ENCODE measurements around the gene GNAZ. TPM values are rescaled to one million over a fixed set of nuclear protein-coding genes. Genes with fewer than 3 reads are reported as not detected.
"Not testable (repeated sequence)": the region's sequence is repeated elsewhere in the genome, so short reads cannot be mapped to it uniquely, and the experiment has no call there.

The GNAZ gene
- total RNA-seq, 1 donor, result 10.0 TPM

GRCh38 chr22:23126165-23127054 is 56.1 kb downstream of the GNAZ start:
- Histone ChIP-seq H3K9me3 (ENCODE audit: low read depth, low read length) (no peaks in the 10 kb centered on the region), H3K4me1 (ENCODE audit: insufficient read depth, low read length) (no peaks in the 10 kb centered on the region)

GRCh38 chr22:23127055-23127756 is 56.9 kb downstream of the GNAZ start:
- no peak overlapping the region for H3K4me3 ChIP-seq (ENCODE audit: low read length)
- H3K27me3 ChIP-seq (ENCODE audit: insufficient read depth, low read length), result no peaks in the 10 kb centered on the region
- H3K9me3 ChIP-seq (ENCODE audit: low read depth, low read length), result no peaks in the 10 kb centered on the region
- H3K4me1 ChIP-seq (ENCODE audit: insufficient read depth, low read length), result no peaks in the 10 kb centered on the region

More at GRCh38 chr22:23126165-23127054, 56.1 kb downstream of the GNAZ start:
- H3K27me3 ChIP-seq (ENCODE audit: insufficient read depth, low read length), result no peaks in the 10 kb centered on the region
- no peak overlapping the region for H3K4me3 ChIP-seq (ENCODE audit: low read length)

- Histone ChIP-seq H3K9me3 (ENCODE audit: low read depth, low read length) (no peaks in the 10 kb centered on the region), H3K27me3 (ENCODE audit: insufficient read depth, low read length) (no peaks in the 10 kb centered on the region), H3K4me1 (ENCODE audit: insufficient read depth, low read length) (no peaks in the 10 kb centered on the region), H3K4me3 (ENCODE audit: low read length) (no peak overlapping the region)
Measured at GRCh38 chr22:23127788-23128187, 57.5 kb downstream of the GNAZ start.

GRCh38 chr22:23128269-23129108 is 58.2 kb downstream of the GNAZ start:
- H3K4me1 ChIP-seq (ENCODE audit: insufficient read depth, low read length), result no peaks in the 10 kb centered on the region
- no peaks in the 10 kb centered on the region for H3K9me3 ChIP-seq (ENCODE audit: low read depth, low read length)
- H3K27me3 ChIP-seq (ENCODE audit: insufficient read depth, low read length), result no peaks in the 10 kb centered on the region
- no peak overlapping the region for H3K4me3 ChIP-seq (ENCODE audit: low read length)

GRCh38 chr22:23129149-23129548 is 58.8 kb downstream of the GNAZ start:
- H3K4me1 ChIP-seq (ENCODE audit: insufficient read depth, low read length), result no peaks in the 10 kb centered on the region
- no peaks in the 10 kb centered on the region for H3K27me3 ChIP-seq (ENCODE audit: insufficient read depth, low read length)
- H3K4me3 ChIP-seq (ENCODE audit: low read length), result no peak overlapping the region
- H3K9me3 ChIP-seq (ENCODE audit: low read depth, low read length), result no peaks in the 10 kb centered on the region

- no peaks in the 10 kb centered on the region for H3K9me3 ChIP-seq (ENCODE audit: low read depth, low read length)
- H3K27me3 ChIP-seq (ENCODE audit: insufficient read depth, low read length), result no peaks in the 10 kb centered on the region
- H3K4me1 ChIP-seq (ENCODE audit: insufficient read depth, low read length), result peaks cover 3% of the 10 kb centered on the region
- no peak overlapping the region for H3K4me3 ChIP-seq (ENCODE audit: low read length)
Measured at GRCh38 chr22:23130697-23131096, 60.4 kb downstream of the GNAZ start.

GRCh38 chr22:23131931-23132330 is 61.6 kb downstream of the GNAZ start:
- Histone ChIP-seq H3K4me1 (ENCODE audit: insufficient read depth, low read length) (peaks cover 14% of the 10 kb centered on the region), H3K4me3 (ENCODE audit: low read length) (no peak overlapping the region), H3K9me3 (ENCODE audit: low read depth, low read length) (no peaks in the 10 kb centered on the region), H3K27me3 (ENCODE audit: insufficient read depth, low read length) (no peaks in the 10 kb centered on the region)

GRCh38 chr22:23132376-23133091 is 62.2 kb downstream of the GNAZ start:
- Histone ChIP-seq H3K27me3 (ENCODE audit: insufficient read depth, low read length) (no peaks in the 10 kb centered on the region), H3K4me3 (ENCODE audit: low read length) (no peak overlapping the region), H3K4me1 (ENCODE audit: insufficient read depth, low read length) (peaks cover 20% of the 10 kb centered on the region), H3K9me3 (ENCODE audit: low read depth, low read length) (no peaks in the 10 kb centered on the region)

- H3K27me3 ChIP-seq (ENCODE audit: insufficient read depth, low read length), result no peaks in the 10 kb centered on the region
- H3K4me3 ChIP-seq (ENCODE audit: low read length), result no peak overlapping the region
- peaks cover 33% of the 10 kb centered on the region for H3K4me1 ChIP-seq (ENCODE audit: insufficient read depth, low read length)
- no peaks in the 10 kb centered on the region for H3K9me3 ChIP-seq (ENCODE audit: low read depth, low read length)
Measured at GRCh38 chr22:23133922-23134321, 63.6 kb downstream of the GNAZ start.

- H3K9me3 ChIP-seq (ENCODE audit: low read depth, low read length); H3K4me3 ChIP-seq (ENCODE audit: low read length); H3K27me3 ChIP-seq (ENCODE audit: insufficient read depth, low read length): not testable (repeated sequence)
- peaks cover 64% of the 10 kb centered on the region for H3K4me1 ChIP-seq (ENCODE audit: insufficient read depth, low read length)
Measured at GRCh38 chr22:23136991-23137390, 66.7 kb downstream of the GNAZ start.

- no peaks in the 10 kb centered on the region for H3K9me3 ChIP-seq (ENCODE audit: low read depth, low read length)
- H3K4me1 ChIP-seq (ENCODE audit: insufficient read depth, low read length), result peaks cover 69% of the 10 kb centered on the region
- H3K4me3 ChIP-seq (ENCODE audit: low read length), result no peak overlapping the region
- no peaks in the 10 kb centered on the region for H3K27me3 ChIP-seq (ENCODE audit: insufficient read depth, low read length)
Measured at GRCh38 chr22:23137468-23137867, 67.1 kb downstream of the GNAZ start.

GRCh38 chr22:23137905-23138561 is 67.7 kb downstream of the GNAZ start:
- H3K9me3 ChIP-seq (ENCODE audit: low read depth, low read length), result no peaks in the 10 kb centered on the region
- H3K4me3 ChIP-seq (ENCODE audit: low read length), result no peak overlapping the region
- peaks cover 74% of the 10 kb centered on the region for H3K4me1 ChIP-seq (ENCODE audit: insufficient read depth, low read length)
- H3K27me3 ChIP-seq (ENCODE audit: insufficient read depth, low read length), result no peaks in the 10 kb centered on the region

- Histone ChIP-seq H3K9me3 (ENCODE audit: low read depth, low read length) (no peaks in the 10 kb centered on the region), H3K4me3 (ENCODE audit: low read length) (no peak overlapping the region), H3K27me3 (ENCODE audit: insufficient read depth, low read length) (no peaks in the 10 kb centered on the region), H3K4me1 (ENCODE audit: insufficient read depth, low read length) (peaks cover 74% of the 10 kb centered on the region)
Measured at GRCh38 chr22:23138584-23139435, 68.5 kb downstream of the GNAZ start.
